H9 (cell line): ENCODE measurements around the gene TFIP11. TPM values are rescaled to one million over a fixed set of nuclear protein-coding genes. Genes with fewer than 3 reads are reported as not detected.

Source experiments
- DNase-seq: peaks from one replicate; pipeline ENCODE4 v3.0.0-alpha.2; 2017
- H2AFZ ChIP-seq: one replicate; pipeline ENCODE4 v1.6.1; 2013; ENCODE audit warnings: mild to moderate bottlenecking, low read length, control low read depth, moderate library complexity
- H2AK5ac ChIP-seq: 2 replicates; pipeline ENCODE4 v1.6.1; 2013; ENCODE audit warnings: low read length, control low read depth, mixed read lengths; ENCODE audit not compliant: insufficient read length
- H2BK120ac ChIP-seq: one replicate; pipeline ENCODE4 v1.6.1; 2013; ENCODE audit warnings: low read depth, mild to moderate bottlenecking, low read length, control low read depth, inconsistent platforms; ENCODE audit not compliant: poor library complexity, severe bottlenecking
- H2BK12ac ChIP-seq: 2 replicates; pipeline ENCODE4 v1.6.1; 2013; ENCODE audit warnings: low read length, control low read depth, mixed read lengths, low read depth; ENCODE audit not compliant: insufficient read length
- H2BK15ac ChIP-seq: 2 replicates; pipeline ENCODE4 v1.6.1; 2013; ENCODE audit warnings: low read depth, low read length, control low read depth
- H2BK20ac ChIP-seq: one replicate; pipeline ENCODE4 v1.6.1; 2013; ENCODE audit warnings: low read depth, mild to moderate bottlenecking, low read length, control low read depth, inconsistent platforms; ENCODE audit not compliant: poor library complexity, severe bottlenecking
- H2BK5ac ChIP-seq: 2 replicates; pipeline ENCODE4 v1.6.1; 2013; ENCODE audit warnings: low read length, control low read depth, mixed read lengths; ENCODE audit not compliant: insufficient read length
- H3K14ac ChIP-seq: 2 replicates; pipeline ENCODE4 v1.6.1; 2013; ENCODE audit warnings: low read length, control low read depth; ENCODE audit not compliant: insufficient read depth
- H3K18ac ChIP-seq: 2 replicates; pipeline ENCODE4 v1.6.1; 2013; ENCODE audit warnings: low read depth, mild to moderate bottlenecking, mixed read lengths, low read length, control low read depth; ENCODE audit not compliant: insufficient read length
- H3K23ac ChIP-seq: 2 replicates; pipeline ENCODE4 v1.6.1; 2013; ENCODE audit warnings: low read length, control low read depth, mixed read lengths, low read depth; ENCODE audit not compliant: insufficient read length
- H3K23me2 ChIP-seq: 2 replicates; pipeline ENCODE4 v1.6.1; 2013; ENCODE audit warnings: low read depth, mild to moderate bottlenecking, mixed read lengths, low read length, control low read depth; ENCODE audit not compliant: insufficient read length, poor library complexity, severe bottlenecking
- H3K27ac ChIP-seq: 2 replicates; pipeline ENCODE4 v1.5.1; 2013; ENCODE audit warnings: low read length, control low read depth, mixed read lengths, low read depth; ENCODE audit not compliant: insufficient read length
- H3K27me3 ChIP-seq: 2 replicates; pipeline ENCODE4 v1.6.1; 2013; ENCODE audit warnings: low read length, control low read depth, inconsistent platforms; ENCODE audit not compliant: insufficient read depth
- H3K4ac ChIP-seq: 2 replicates; pipeline ENCODE4 v1.6.1; 2013; ENCODE audit warnings: low read depth, mild to moderate bottlenecking, control low read depth, inconsistent platforms, low read length, moderate library complexity
- H3K4me1 ChIP-seq: 2 replicates; pipeline ENCODE4 v1.6.1; 2013; ENCODE audit warnings: low read length, control low read depth, inconsistent platforms; ENCODE audit not compliant: insufficient read depth
- H3K4me2 ChIP-seq: 2 replicates; pipeline ENCODE4 v1.6.1; 2013; ENCODE audit warnings: low read length, control low read depth, mixed read lengths; ENCODE audit not compliant: insufficient read length, insufficient read depth
- H3K56ac ChIP-seq: 2 replicates; pipeline ENCODE4 v1.6.1; 2013; ENCODE audit warnings: low read depth, mild to moderate bottlenecking, mixed read lengths, low read length, control low read depth; ENCODE audit not compliant: insufficient read length
- H3K79me1 ChIP-seq: 2 replicates; pipeline ENCODE4 v1.6.1; 2013; ENCODE audit warnings: low read depth, mild to moderate bottlenecking, moderate library complexity, low read length, control low read depth, inconsistent platforms; ENCODE audit not compliant: insufficient read depth, poor library complexity, severe bottlenecking
- H3K79me2 ChIP-seq: 2 replicates; pipeline ENCODE4 v1.6.1; 2013; ENCODE audit warnings: low read length, control low read depth, inconsistent platforms; ENCODE audit not compliant: insufficient read depth
- H3K9ac ChIP-seq: 2 replicates; pipeline ENCODE4 v1.6.1; 2013; ENCODE audit warnings: low read length, control low read depth, mixed read lengths; ENCODE audit not compliant: insufficient read length; ENCODE audit errors: extremely low read depth
- H3K9me3 ChIP-seq: one replicate; pipeline ENCODE4 v1.6.1; 2013; ENCODE audit warnings: low read depth, low read length, inconsistent platforms; ENCODE audit not compliant: control insufficient read depth
- H3T11ph ChIP-seq: one replicate; pipeline ENCODE4 v1.6.1; 2013; ENCODE audit warnings: mild to moderate bottlenecking, low read length, control low read depth, inconsistent platforms
- H4K20me1 ChIP-seq: one replicate; pipeline ENCODE4 v1.6.1; 2013; ENCODE audit not compliant: control insufficient read depth, insufficient read length, insufficient read depth
- H4K5ac ChIP-seq: 2 replicates; pipeline ENCODE4 v1.6.1; 2013; ENCODE audit warnings: low read depth, mild to moderate bottlenecking, mixed read lengths, low read length, control low read depth; ENCODE audit not compliant: insufficient read length
- H4K8ac ChIP-seq: replicated peaks from 2 replicates; pipeline ENCODE4 v1.6.1; 2013; ENCODE audit warnings: low read length, control low read depth, mixed read lengths, low read depth; ENCODE audit not compliant: insufficient read length
- H4K91ac ChIP-seq: 2 replicates; pipeline ENCODE4 v1.6.1; 2013; ENCODE audit warnings: low read depth, mild to moderate bottlenecking, moderate library complexity, mixed read lengths, low read length, control low read depth; ENCODE audit not compliant: insufficient read length
- H3K27ac Mint-ChIP-seq, 3 experiments: 2 replicates in 2 of 3; 3 replicates in 1 of 3; pipeline ENCODE4 v1.8.0; 2020 to 2021; ENCODE audit warnings: mixed read lengths in 3 of 3, mild to moderate bottlenecking in 1 of 3, moderate library complexity in 1 of 3
- H3K27me3 Mint-ChIP-seq: 2 replicates; pipeline ENCODE4 v1.8.0; 2021; ENCODE audit warnings: low read depth, mild to moderate bottlenecking, moderate library complexity, mixed read lengths
- H3K36me3 Mint-ChIP-seq, 3 experiments: 2 replicates in 2 of 3; 3 replicates in 1 of 3; pipeline ENCODE4 v1.8.0; 2020 to 2021; ENCODE audit warnings: low read depth in 3 of 3, mixed read lengths in 3 of 3; ENCODE audit not compliant: insufficient read depth in 1 of 3
- H3K4me1 Mint-ChIP-seq, 2 experiments: 2 replicates each; pipeline ENCODE4 v1.8.0; 2020; ENCODE audit warnings: mixed read lengths in 2 of 2
- H3K4me3 Mint-ChIP-seq, 2 experiments: 2 replicates in 1 of 2; 3 replicates in 1 of 2; pipeline ENCODE4 v1.8.0; 2020 to 2021; ENCODE audit warnings: mild to moderate bottlenecking in 2 of 2, mixed read lengths in 2 of 2, moderate library complexity in 1 of 2
- H3K9me3 Mint-ChIP-seq, 2 experiments: 2 replicates in 1 of 2; 3 replicates in 1 of 2; pipeline ENCODE4 v1.8.0; 2020; ENCODE audit warnings: mild to moderate bottlenecking in 2 of 2, mixed read lengths in 2 of 2, moderate library complexity in 1 of 2
- WGBS: extraction: QIAGEN DNeasy Blood & Tissue Kit; methylation state at CpG from one replicate; pipeline ENCODE4 v1.1.7; 2013; ENCODE audit warnings: missing lambda C conversion rate, low lambda C conversion rate, mixed read lengths; ENCODE audit not compliant: insufficient read length; ENCODE audit errors: extremely low coverage; 5-methylcytosine and 5-hydroxymethylcytosine counted together
- total RNA-seq: library from RNA; stranded (reverse); gene quantifications from 2 replicates; pipeline ENCODE4 v1.2.1, GENCODE V29; 2021
- TF ChIP-seq, protein P1 (sequence below): fragments of 200-600 bp; sonication (generic); conservative IDR thresholded peaks from 3 replicates; pipeline ENCODE4 v1.8.0; 2021; ENCODE audit warnings: antibody characterized with exemption, mild to moderate bottlenecking

Gene TFIP11
- total RNA-seq, 1 experiment from 2014 or later, result 36.4 TPM

GRCh38 chr22:26496456-26496855, 15.8 kb downstream of the TFIP11 start:
- Mint-ChIP-seq H3K4me3 (no peak overlapping the region), H3K9me3 (no peaks in the 10 kb centered on the region), H3K27ac (no peak overlapping the region), H3K36me3 (peaks cover 49 to 87% (median 80%) of the 10 kb centered on the region in 3 experiments), H3K27me3 (no peaks in the 10 kb centered on the region), H3K4me1 (no peaks in the 10 kb centered on the region)
- H2AFZ ChIP-seq, result no peak overlapping the region
- TF ChIP-seq, protein P1, sequence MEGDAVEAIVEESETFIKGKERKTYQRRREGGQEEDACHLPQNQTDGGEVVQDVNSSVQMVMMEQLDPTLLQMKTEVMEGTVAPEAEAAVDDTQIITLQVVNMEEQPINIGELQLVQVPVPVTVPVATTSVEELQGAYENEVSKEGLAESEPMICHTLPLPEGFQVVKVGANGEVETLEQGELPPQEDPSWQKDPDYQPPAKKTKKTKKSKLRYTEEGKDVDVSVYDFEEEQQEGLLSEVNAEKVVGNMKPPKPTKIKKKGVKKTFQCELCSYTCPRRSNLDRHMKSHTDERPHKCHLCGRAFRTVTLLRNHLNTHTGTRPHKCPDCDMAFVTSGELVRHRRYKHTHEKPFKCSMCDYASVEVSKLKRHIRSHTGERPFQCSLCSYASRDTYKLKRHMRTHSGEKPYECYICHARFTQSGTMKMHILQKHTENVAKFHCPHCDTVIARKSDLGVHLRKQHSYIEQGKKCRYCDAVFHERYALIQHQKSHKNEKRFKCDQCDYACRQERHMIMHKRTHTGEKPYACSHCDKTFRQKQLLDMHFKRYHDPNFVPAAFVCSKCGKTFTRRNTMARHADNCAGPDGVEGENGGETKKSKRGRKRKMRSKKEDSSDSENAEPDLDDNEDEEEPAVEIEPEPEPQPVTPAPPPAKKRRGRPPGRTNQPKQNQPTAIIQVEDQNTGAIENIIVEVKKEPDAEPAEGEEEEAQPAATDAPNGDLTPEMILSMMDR, result no peak
- H3K27ac ChIP-seq, result no peak overlapping the region
- no peak overlapping the region for H4K5ac ChIP-seq
- no peak overlapping the region for H3K4ac ChIP-seq
- no CpG with 5 or more reads among the region's 4 CpGs for whole genome bisulfite sequencing
- no peak overlapping the region for H3K14ac ChIP-seq
- H3K9ac ChIP-seq, result no peak overlapping the region
- no peaks in the 10 kb centered on the region for H3K79me1 ChIP-seq
- H4K8ac ChIP-seq, result no peak overlapping the region
- no peak overlapping the region for H2BK15ac ChIP-seq
- no peak for DNase-seq
- H3K9me3 ChIP-seq, result no peaks in the 10 kb centered on the region
- H3K23me2 ChIP-seq, result no peaks in the 10 kb centered on the region
- H2BK120ac ChIP-seq, result no peak overlapping the region
- H3K27me3 ChIP-seq, result no peaks in the 10 kb centered on the region
- H3K23ac ChIP-seq, result no peak overlapping the region
- H2BK5ac ChIP-seq, result no peak overlapping the region
- H3K79me2 ChIP-seq, result no peaks in the 10 kb centered on the region
- H3K56ac ChIP-seq, result no peak overlapping the region
- no peak overlapping the region for H3T11ph ChIP-seq
- no peaks in the 10 kb centered on the region for H4K20me1 ChIP-seq
- H2AK5ac ChIP-seq, result no peak overlapping the region
- H2BK20ac ChIP-seq, result no peak overlapping the region
- H3K4me1 ChIP-seq, result no peaks in the 10 kb centered on the region
- H3K4me2 ChIP-seq, result no peak overlapping the region
- no peak overlapping the region for H3K18ac ChIP-seq
- no peak overlapping the region for H2BK12ac ChIP-seq
- no peak overlapping the region for H4K91ac ChIP-seq
